Testis (tissue), 3 donors: ENCODE results near the gene VPS52. TPM values are rescaled to one million over a fixed set of nuclear protein-coding genes. Genes with fewer than 3 reads are reported as not detected.
A peak's percentile ranks its signal among the peaks of the same experiment; 100 is the strongest.

Source experiments
- DNase-seq: peaks from one replicate; pipeline ENCODE4 v3.0.0-alpha.2; 2019
- H3K27ac ChIP-seq, 2 donors: fragments of 200-600 bp; sonication (generic); one replicate each; pipeline ENCODE4 v1.5.1; 2019
- H3K27me3 ChIP-seq: fragments of 200-600 bp; sonication (generic); one replicate; pipeline ENCODE4 v1.5.1; 2019
- H3K36me3 ChIP-seq: fragments of 200-600 bp; sonication (generic); one replicate; pipeline ENCODE4 v1.5.1; 2017; ENCODE audit warnings: low read depth; ENCODE audit errors: missing control alignments
- H3K4me1 ChIP-seq: fragments of 200-600 bp; sonication (generic); one replicate; pipeline ENCODE4 v1.5.1; 2019
- H3K4me3 ChIP-seq, 2 donors: fragments of 200-600 bp; sonication (generic); one replicate each; pipeline ENCODE4 v1.5.1; 2017 to 2019
- H3K9me3 ChIP-seq: fragments of 200-600 bp; sonication (generic); one replicate; pipeline ENCODE4 v1.5.1; 2017
- POLR2A ChIP-seq: fragments of 450-650 bp; IDR thresholded peaks from one replicate; pipeline ENCODE4 v1.6.1; 2017; ENCODE audit warnings: antibody characterized with exemption, mild to moderate bottlenecking, moderate library complexity
- WGBS, 2 donors: methylation state at CpG; one replicate each; pipeline ENCODE4 v1.1.5; 2018; 5-methylcytosine and 5-hydroxymethylcytosine counted together
- intact Hi-C: fragments of 100-400 bp; cut with DNase I; formaldehyde crosslinking; loops from one replicate; pipeline ENCODE4 v1.15.1; 2023; ENCODE audit warnings: low total_unique reads
- polyA plus RNA-seq: library from polyadenylated mRNA; stranded (reverse); fragments of 350-450 nt; fragmentation: Illumina TruSeq; extraction: RNeasy Lipid Tissue Mini Kit (QIAGEN cat#74804); gene quantifications from one replicate; pipeline ENCODE4 v1.2.3, GENCODE V29; 2014; ENCODE audit warnings: low read depth, low replicate concordance; ENCODE audit not compliant: insufficient read depth
- total RNA-seq, 2 donors: library from RNA; depleted of rRNA; stranded (reverse); fragments of >200 nt; gene quantifications; one replicate each; pipeline ENCODE4 v1.2.3, GENCODE V29; 2016
- TF ChIP-seq, protein P1 (sequence below), 3 experiments: fragments of 450-650 bp in 2 of 3; fragments of 200-600 bp in 1 of 3; sonication (generic) in 1 of 3; IDR thresholded peaks; one replicate each; pipeline ENCODE4 v1.5.1; 2016 to 2019; ENCODE audit warnings: antibody characterized with exemption in 3 of 3, mild to moderate bottlenecking in 2 of 3, moderate library complexity in 1 of 3

The VPS52 gene
- total and polyA plus RNA-seq, 3 donors from 2014 or later = 71.0 to 87.1 (median 85.0) TPM

DNA sequence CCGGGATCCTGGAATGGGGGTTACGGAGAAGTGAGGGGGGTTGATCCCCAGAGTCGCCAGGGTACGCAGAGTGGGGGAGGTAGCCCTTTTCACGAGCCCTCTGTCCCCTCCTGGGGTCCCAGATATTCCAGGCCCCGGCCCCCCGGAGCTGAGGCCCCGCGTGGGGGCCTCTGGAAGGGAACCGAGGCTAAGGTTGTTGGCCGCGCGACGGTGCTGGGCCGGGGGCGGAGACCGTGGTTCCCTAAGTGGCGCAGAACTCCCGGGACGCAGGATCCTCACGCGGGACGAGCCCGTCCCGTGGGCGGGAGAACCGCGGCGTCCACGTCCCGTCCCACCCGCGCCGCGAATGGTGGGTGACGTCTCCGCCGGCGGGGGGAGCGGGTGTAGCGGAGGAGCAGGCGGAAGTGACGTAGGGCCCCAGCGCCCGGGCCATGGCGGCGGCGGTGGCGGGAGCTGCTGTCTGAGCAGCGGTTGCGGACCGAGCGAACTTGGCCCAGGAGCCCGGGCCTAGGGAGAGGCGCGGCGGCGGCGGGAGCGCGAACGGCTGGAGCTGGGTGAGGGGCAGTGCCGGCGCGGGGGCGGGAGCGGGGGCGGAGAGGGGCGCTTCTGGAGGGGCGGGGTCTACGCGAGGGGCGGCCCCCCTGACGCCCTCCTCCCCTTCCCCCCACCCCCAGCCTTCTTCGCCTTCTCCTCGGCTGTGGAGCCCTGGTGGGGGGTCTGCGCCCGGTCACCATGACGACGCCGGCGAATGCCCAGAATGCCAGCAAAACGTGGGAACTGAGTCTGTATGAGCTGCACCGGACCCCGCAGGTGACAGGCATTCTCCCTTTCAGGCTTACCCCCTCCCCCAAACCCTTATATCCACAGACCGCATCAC lies 63.3 kb downstream of the VPS52 start, which contains the start of gene RING1:
TSS of gene RING1 (plus strand) at position 410 of the 877 bp plus-strand sequence. CDS start at position 733, 323 bp downstream.
- TF ChIP-seq POLR2A = peak; percentile 89
- TF ChIP-seq, protein P1, sequence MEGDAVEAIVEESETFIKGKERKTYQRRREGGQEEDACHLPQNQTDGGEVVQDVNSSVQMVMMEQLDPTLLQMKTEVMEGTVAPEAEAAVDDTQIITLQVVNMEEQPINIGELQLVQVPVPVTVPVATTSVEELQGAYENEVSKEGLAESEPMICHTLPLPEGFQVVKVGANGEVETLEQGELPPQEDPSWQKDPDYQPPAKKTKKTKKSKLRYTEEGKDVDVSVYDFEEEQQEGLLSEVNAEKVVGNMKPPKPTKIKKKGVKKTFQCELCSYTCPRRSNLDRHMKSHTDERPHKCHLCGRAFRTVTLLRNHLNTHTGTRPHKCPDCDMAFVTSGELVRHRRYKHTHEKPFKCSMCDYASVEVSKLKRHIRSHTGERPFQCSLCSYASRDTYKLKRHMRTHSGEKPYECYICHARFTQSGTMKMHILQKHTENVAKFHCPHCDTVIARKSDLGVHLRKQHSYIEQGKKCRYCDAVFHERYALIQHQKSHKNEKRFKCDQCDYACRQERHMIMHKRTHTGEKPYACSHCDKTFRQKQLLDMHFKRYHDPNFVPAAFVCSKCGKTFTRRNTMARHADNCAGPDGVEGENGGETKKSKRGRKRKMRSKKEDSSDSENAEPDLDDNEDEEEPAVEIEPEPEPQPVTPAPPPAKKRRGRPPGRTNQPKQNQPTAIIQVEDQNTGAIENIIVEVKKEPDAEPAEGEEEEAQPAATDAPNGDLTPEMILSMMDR (IDR thresholded peaks at IDR 0.05) = no peak
- intact Hi-C loops = loop anchor here (10.0 kb wide), 1 partner anchor 106 kb away; the partner anchor contains the start of genes TAPBP and ZBTB22
- no peaks in the 10 kb centered on the region for H3K9me3 ChIP-seq
- peaks cover 32% of the 10 kb centered on the region for H3K4me1 ChIP-seq
- 1 to 2% methylated on average over 5 to 72 of the region's 86 CpGs for WGBS, 2 donors
- H3K27me3 ChIP-seq = no peaks in the 10 kb centered on the region
- peak within 1 kb of the TSS; percentile 97 to 98 for H3K27ac ChIP-seq
- no peaks in the 10 kb centered on the region for H3K36me3 ChIP-seq
- DNase-seq = peak; percentile 92
- peak within 1 kb of the TSS; percentile 87 to 98 for H3K4me3 ChIP-seq

GRCh38 chr6:33207552-33208090 lies 64.1 kb downstream of the VPS52 start:
- no peak for TF ChIP-seq POLR2A
- TF ChIP-seq, protein P1 (IDR thresholded peaks at IDR 0.05) = no peak
- H3K27me3 ChIP-seq = no peaks in the 10 kb centered on the region
- H3K36me3 ChIP-seq = no peaks in the 10 kb centered on the region
- H3K4me3 ChIP-seq = peak overlapping the region; percentile 87 to 98
- H3K27ac ChIP-seq = peak overlapping the region; percentile 97 to 98
- DNase-seq = peak; percentile 35
- H3K9me3 ChIP-seq = no peaks in the 10 kb centered on the region
- intact Hi-C loops = loop anchor here (10.0 kb wide), 1 partner anchor 107 kb away; the partner anchor contains the start of genes TAPBP and ZBTB22
- H3K4me1 ChIP-seq = peaks cover 26% of the 10 kb centered on the region
- WGBS, 2 donors = 2% methylated on average over 23 to 29 of the region's 29 CpGs

DNA sequence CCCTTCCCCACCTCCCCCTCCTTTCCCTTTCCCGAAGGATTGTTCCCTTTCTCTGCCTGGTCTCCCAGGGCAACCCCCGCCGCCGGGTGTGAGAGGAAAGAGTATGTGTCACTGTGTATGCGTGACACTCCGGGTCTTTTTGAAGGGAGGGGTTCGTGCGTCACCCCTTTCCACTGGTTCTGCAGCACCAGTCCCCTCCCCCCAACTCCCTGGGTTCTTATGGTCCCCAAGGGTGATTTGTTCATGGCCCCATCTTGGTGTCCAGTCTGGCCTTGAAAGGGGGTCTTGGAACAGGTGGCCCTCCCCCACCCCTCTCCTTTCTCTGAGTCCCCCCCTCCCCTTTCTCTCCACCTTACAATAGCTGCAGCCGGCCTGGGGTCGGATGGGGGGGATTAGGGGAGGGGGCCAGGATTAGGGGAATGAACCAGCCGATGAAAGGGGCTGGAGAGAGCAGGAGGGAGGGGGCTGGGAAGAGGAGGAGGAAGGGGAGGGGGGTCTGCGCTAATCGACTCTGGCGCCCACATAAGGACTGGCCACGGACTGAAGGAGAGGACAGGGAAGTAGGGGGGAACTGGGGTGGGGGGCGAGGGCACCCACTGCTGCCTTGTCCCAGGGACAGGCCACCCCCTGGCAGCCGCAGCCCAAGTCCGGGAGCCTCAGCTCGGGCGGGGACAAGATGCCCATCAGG lies 64.7 kb downstream of the VPS52 start:
- H3K27ac ChIP-seq = peak overlapping the region; percentile 97 to 98
- TF ChIP-seq POLR2A = no peak
- TF ChIP-seq, protein P1 (IDR thresholded peaks at IDR 0.05) = no peak
- no peaks in the 10 kb centered on the region for H3K36me3 ChIP-seq
- no peaks in the 10 kb centered on the region for H3K27me3 ChIP-seq
- peaks cover 30% of the 10 kb centered on the region for H3K4me1 ChIP-seq
- DNase-seq = no peak
- H3K9me3 ChIP-seq = no peaks in the 10 kb centered on the region
- WGBS, 2 donors = 12 to 21% methylated on average over 16 to 20 of the region's 20 CpGs
- intact Hi-C loops = loop anchor here (10.0 kb wide), 1 partner anchor 108 kb away; the partner anchor contains the start of genes TAPBP and ZBTB22
- peak overlapping the region in 1 of 2 donors; percentile 98 for H3K4me3 ChIP-seq

GRCh38 chr6:33206027-33206863 lies 65.4 kb downstream of the VPS52 start:
- 83 to 85% methylated on average over 3 of the region's 3 CpGs for WGBS, 2 donors
- Histone ChIP-seq H3K4me1 (peaks cover 37% of the 10 kb centered on the region), H3K9me3 (no peaks in the 10 kb centered on the region), H3K36me3 (no peaks in the 10 kb centered on the region), H3K4me3 (no peak overlapping the region), H3K27ac (no peak overlapping the region), H3K27me3 (no peaks in the 10 kb centered on the region)
- TF ChIP-seq, protein P1 (IDR thresholded peaks at IDR 0.05) = no peak
- TF ChIP-seq POLR2A = no peak
- no peak for DNase-seq
- intact Hi-C loops = loop anchor here (10.0 kb wide), 1 partner anchor 109 kb away; the partner anchor contains the start of genes TAPBP and ZBTB22
